Measurements from ENCODE around the gene ABHD14A. TPM values are rescaled to one million over a fixed set of nuclear protein-coding genes. Genes with fewer than 3 reads are reported as not detected.

ABHD14A gene
- total and polyA plus RNA-seq, 2 donors (not counting 1 experiment from before 2014, with no cell fraction given) = 5.1 to 10.2 TPM

- TF ChIP-seq EZH2 (IDR thresholded peaks at IDR 0.05; ENCODE audit: low read length, missing control alignments) = no peak
- TF ChIP-seq, protein P1, sequence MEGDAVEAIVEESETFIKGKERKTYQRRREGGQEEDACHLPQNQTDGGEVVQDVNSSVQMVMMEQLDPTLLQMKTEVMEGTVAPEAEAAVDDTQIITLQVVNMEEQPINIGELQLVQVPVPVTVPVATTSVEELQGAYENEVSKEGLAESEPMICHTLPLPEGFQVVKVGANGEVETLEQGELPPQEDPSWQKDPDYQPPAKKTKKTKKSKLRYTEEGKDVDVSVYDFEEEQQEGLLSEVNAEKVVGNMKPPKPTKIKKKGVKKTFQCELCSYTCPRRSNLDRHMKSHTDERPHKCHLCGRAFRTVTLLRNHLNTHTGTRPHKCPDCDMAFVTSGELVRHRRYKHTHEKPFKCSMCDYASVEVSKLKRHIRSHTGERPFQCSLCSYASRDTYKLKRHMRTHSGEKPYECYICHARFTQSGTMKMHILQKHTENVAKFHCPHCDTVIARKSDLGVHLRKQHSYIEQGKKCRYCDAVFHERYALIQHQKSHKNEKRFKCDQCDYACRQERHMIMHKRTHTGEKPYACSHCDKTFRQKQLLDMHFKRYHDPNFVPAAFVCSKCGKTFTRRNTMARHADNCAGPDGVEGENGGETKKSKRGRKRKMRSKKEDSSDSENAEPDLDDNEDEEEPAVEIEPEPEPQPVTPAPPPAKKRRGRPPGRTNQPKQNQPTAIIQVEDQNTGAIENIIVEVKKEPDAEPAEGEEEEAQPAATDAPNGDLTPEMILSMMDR (conservative IDR thresholded peaks at IDR 0.05 in 1 of 2, IDR thresholded peaks at IDR 0.05 in 1 of 2; ENCODE audit: low read depth in 1 of 2, low read length in 2 of 2) = no peak
- Histone ChIP-seq H3K36me3 (ENCODE audit: control insufficient read depth, insufficient read depth, low read length) (peaks cover 2% of the 10 kb centered on the region), H3K79me2 (ENCODE audit: control insufficient read depth, insufficient read depth, low read length) (peaks cover 2% of the 10 kb centered on the region), H3K9me3 (ENCODE audit: control insufficient read depth, insufficient read depth, low read depth, low read length) (no peaks in the 10 kb centered on the region), H4K20me1 (ENCODE audit: control insufficient read depth, extremely low read depth, insufficient read depth, low read length) (no peaks in the 10 kb centered on the region), H3K27me3 (ENCODE audit: control insufficient read depth, insufficient read depth, low read length) (no peaks in the 10 kb centered on the region), H3K9ac (ENCODE audit: insufficient read depth, low read length) (peak overlapping the region; percentile 86), H3K4me2 (ENCODE audit: extremely low read depth, insufficient read depth, low read length) (peak overlapping the region; percentile 95), H3K4me1 (ENCODE audit: control insufficient read depth, extremely low read depth, insufficient read depth, low read length) (peaks cover 13% of the 10 kb centered on the region), H2AFZ (ENCODE audit: low read length) (peak overlapping the region; percentile 93), H3K27ac (ENCODE audit: insufficient read depth, low read length) (peak overlapping the region; percentile 90), H3K4me3 (replicated peaks in 1 of 4; ENCODE audit: control extremely low read depth in 1 of 4, insufficient read depth in 1 of 4, low read depth in 3 of 4, low read length in 4 of 4) (peak overlapping the region; percentile 63 to 93 (median 84))
- DNase-seq (ENCODE audit: low read depth in 2 of 2) = peak in 1 of 2 donors; percentile 19
Measured at GRCh38 chr3:51974277-51974962, 444 bp upstream of the ABHD14A start.

- no peak overlapping the region for H2AFZ ChIP-seq (ENCODE audit: low read length)
- peak overlapping the region; percentile 95 for H3K4me2 ChIP-seq (ENCODE audit: extremely low read depth, insufficient read depth, low read length)
- no peaks in the 10 kb centered on the region for H3K27me3 ChIP-seq (ENCODE audit: control insufficient read depth, insufficient read depth, low read length)
- H3K27ac ChIP-seq (ENCODE audit: insufficient read depth, low read length) = no peak overlapping the region
- no peak for TF ChIP-seq EZH2 (IDR thresholded peaks at IDR 0.05; ENCODE audit: low read length, missing control alignments)
- TF ChIP-seq, protein P1 (conservative IDR thresholded peaks at IDR 0.05 in 1 of 2, IDR thresholded peaks at IDR 0.05 in 1 of 2; ENCODE audit: low read depth in 1 of 2, low read length in 2 of 2) = peak; percentile 9 to 17
- DNase-seq (ENCODE audit: low read depth in 2 of 2) = peak; percentile 69 to 73
- H3K9ac ChIP-seq (ENCODE audit: insufficient read depth, low read length) = no peak overlapping the region
- H3K79me2 ChIP-seq (ENCODE audit: control insufficient read depth, insufficient read depth, low read length) = peaks cover 2% of the 10 kb centered on the region
- no peaks in the 10 kb centered on the region for H4K20me1 ChIP-seq (ENCODE audit: control insufficient read depth, extremely low read depth, insufficient read depth, low read length)
- no peaks in the 10 kb centered on the region for H3K9me3 ChIP-seq (ENCODE audit: control insufficient read depth, insufficient read depth, low read depth, low read length)
- H3K4me1 ChIP-seq (ENCODE audit: control insufficient read depth, extremely low read depth, insufficient read depth, low read length) = peaks cover 13% of the 10 kb centered on the region
- peaks cover 3% of the 10 kb centered on the region for H3K36me3 ChIP-seq (ENCODE audit: control insufficient read depth, insufficient read depth, low read length)
- H3K4me3 ChIP-seq (replicated peaks in 1 of 4; ENCODE audit: control extremely low read depth in 1 of 4, insufficient read depth in 1 of 4, low read depth in 3 of 4, low read length in 4 of 4) = peak overlapping the region; percentile 19 to 93 (median 42)
Measured at GRCh38 chr3:51975852-51976549, 1.1 kb downstream of the ABHD14A start.

- no peak for DNase-seq (ENCODE audit: low read depth in 2 of 2)
- H3K27me3 ChIP-seq (ENCODE audit: control insufficient read depth, insufficient read depth, low read length) = no peaks in the 10 kb centered on the region
- no peaks in the 10 kb centered on the region for H4K20me1 ChIP-seq (ENCODE audit: control insufficient read depth, extremely low read depth, insufficient read depth, low read length)
- H2AFZ ChIP-seq (ENCODE audit: low read length) = no peak overlapping the region
- H3K27ac ChIP-seq (ENCODE audit: insufficient read depth, low read length) = no peak overlapping the region
- H3K79me2 ChIP-seq (ENCODE audit: control insufficient read depth, insufficient read depth, low read length) = peaks cover 6% of the 10 kb centered on the region
- TF ChIP-seq, protein P1 (conservative IDR thresholded peaks at IDR 0.05 in 1 of 2, IDR thresholded peaks at IDR 0.05 in 1 of 2; ENCODE audit: low read depth in 1 of 2, low read length in 2 of 2) = no peak
- no peak for TF ChIP-seq EZH2 (IDR thresholded peaks at IDR 0.05; ENCODE audit: low read length, missing control alignments)
- no peak overlapping the region for H3K4me2 ChIP-seq (ENCODE audit: extremely low read depth, insufficient read depth, low read length)
- H3K9me3 ChIP-seq (ENCODE audit: control insufficient read depth, insufficient read depth, low read depth, low read length) = no peaks in the 10 kb centered on the region
- H3K36me3 ChIP-seq (ENCODE audit: control insufficient read depth, insufficient read depth, low read length) = peaks cover 1% of the 10 kb centered on the region
- peaks cover 13% of the 10 kb centered on the region for H3K4me1 ChIP-seq (ENCODE audit: control insufficient read depth, extremely low read depth, insufficient read depth, low read length)
- H3K9ac ChIP-seq (ENCODE audit: insufficient read depth, low read length) = no peak overlapping the region
- no peak overlapping the region for H3K4me3 ChIP-seq (replicated peaks in 1 of 4; ENCODE audit: control extremely low read depth in 1 of 4, insufficient read depth in 1 of 4, low read depth in 3 of 4, low read length in 4 of 4)
Measured at GRCh38 chr3:51977446-51978142, 2.7 kb downstream of the ABHD14A start.

Data from fibroblast of lung (primary cell).